Caco-2 (cell line): ENCODE results near the gene IFNA1. TPM values are rescaled to one million over a fixed set of nuclear protein-coding genes. Genes with fewer than 3 reads are reported as not detected.

ENCODE experiments used
- BruUV-seq: library from RNA; stranded (reverse); fragments of 400-500 nt; replicated peaks from 2 replicates; lab custom pipeline; 2021; lab: Mats Ljungman, UMichigan
- CTCF ChIA-PET: fragments of 300-600 bp; sonication (Branson Sonifier 250); formaldehyde crosslinking; loops from one replicate; lab custom pipeline; 2022; ENCODE audit warnings: antibody characterized with exemption; lab: Charles Lee
- POLR2A ChIA-PET: fragments of 300-600 bp; sonication (Branson Sonifier 250); formaldehyde crosslinking; loops from one replicate; lab custom pipeline; 2022; ENCODE audit warnings: antibody characterized with exemption; lab: Charles Lee
- DNase-seq, 2 experiments: peaks; one replicate each; pipeline versions ENCODE4 v3.0.0 to v3.0.0-alpha.2; 2020 to 2022
- H3K27me3 ChIP-seq: replicated peaks from 2 replicates; pipeline ENCODE4 v1.6.0; 2011; ENCODE audit warnings: low read length; ENCODE audit not compliant: control insufficient read depth, insufficient read depth
- H3K36me3 ChIP-seq: 2 replicates; pipeline ENCODE4 v1.5.1; 2011; ENCODE audit warnings: low read length; ENCODE audit not compliant: control insufficient read depth, insufficient read depth
- H3K4me1 ChIP-seq: fragments of 250-450 bp; sonication (Bioruptor Pico); 2 replicates; pipeline ENCODE4 v1.5.1; 2020; ENCODE audit warnings: mild to moderate bottlenecking
- H3K4me3 ChIP-seq: 2 replicates; pipeline ENCODE4 v1.5.1; 2011; ENCODE audit warnings: low read depth, mild to moderate bottlenecking, control low read depth, low read length
- H3K9me3 ChIP-seq: fragments of 250-450 bp; sonication (Bioruptor Pico); 2 replicates; pipeline ENCODE4 v1.5.1; 2020; ENCODE audit warnings: mild to moderate bottlenecking, moderate library complexity
- H3K27ac Mint-ChIP-seq: one replicate; pipeline ENCODE4 v1.8.0; 2022; ENCODE audit warnings: mixed read lengths; ENCODE audit not compliant: unreplicated experiment
- H3K27me3 Mint-ChIP-seq: one replicate; pipeline ENCODE4 v1.8.0; 2022; ENCODE audit warnings: mixed read lengths; ENCODE audit not compliant: insufficient read depth, unreplicated experiment
- H3K36me3 Mint-ChIP-seq: one replicate; pipeline ENCODE4 v1.8.0; 2022; ENCODE audit warnings: mild to moderate bottlenecking, mixed read lengths; ENCODE audit not compliant: insufficient read depth, unreplicated experiment
- H3K4me1 Mint-ChIP-seq: one replicate; pipeline ENCODE4 v1.8.0; 2022; ENCODE audit warnings: low read depth, mixed read lengths; ENCODE audit not compliant: unreplicated experiment
- H3K4me3 Mint-ChIP-seq: one replicate; pipeline ENCODE4 v1.8.0; 2022; ENCODE audit warnings: mild to moderate bottlenecking, moderate library complexity, mixed read lengths; ENCODE audit not compliant: unreplicated experiment
- H3K9me3 Mint-ChIP-seq: one replicate; pipeline ENCODE4 v1.8.0; 2022; ENCODE audit warnings: mixed read lengths; ENCODE audit not compliant: unreplicated experiment
- intact Hi-C: fragments of 100-400 bp; cut with micrococcal nuclease; formaldehyde crosslinking; loops from one replicate; pipeline ENCODE4 v1.10.0; 2022; ENCODE audit not compliant: unreplicated experiment
- total RNA-seq: library from RNA; stranded (reverse); gene quantifications from 2 replicates; pipeline ENCODE4 v1.2.3, GENCODE V29; 2022
- TF ChIP-seq, protein P1 (sequence below), 2 experiments: fragments of 200-600 bp in 1 of 2; IDR thresholded peaks; 1 replicate in 1 of 2; 2 replicates in 1 of 2; pipeline versions ENCODE4 v1.5.1 to v1.8.0; 2011 to 2022; ENCODE audit warnings: antibody characterized with exemption in 1 of 2, control low read depth in 1 of 2, inconsistent platforms in 1 of 2, low read depth in 1 of 2, low read length in 1 of 2, mild to moderate bottlenecking in 1 of 2, moderate library complexity in 1 of 2; ENCODE audit not compliant: insufficient read depth in 1 of 2, severe bottlenecking in 1 of 2, unreplicated experiment in 1 of 2

The IFNA1 gene
- total RNA-seq, 1 experiment from 2014 or later: not detected

- H3K36me3 ChIP-seq: no peaks in the 10 kb centered on the region
These were observed 21.1 kb downstream of the IFNA1 start for GRCh38 chr9:21461377-21461776.

GRCh38 chr9:21465138-21465537 is 24.9 kb downstream of the IFNA1 start:
- intact Hi-C loops: loop anchor here (5.0 kb wide), 1 partner anchor 242 kb away; no protein-coding TSS in a partner anchor
- H3K4me1 ChIP-seq: no peaks in the 10 kb centered on the region
- H3K27me3 ChIP-seq: no peaks in the 10 kb centered on the region
- BruUV-seq: no TSS peak
- TF ChIP-seq, protein P1, sequence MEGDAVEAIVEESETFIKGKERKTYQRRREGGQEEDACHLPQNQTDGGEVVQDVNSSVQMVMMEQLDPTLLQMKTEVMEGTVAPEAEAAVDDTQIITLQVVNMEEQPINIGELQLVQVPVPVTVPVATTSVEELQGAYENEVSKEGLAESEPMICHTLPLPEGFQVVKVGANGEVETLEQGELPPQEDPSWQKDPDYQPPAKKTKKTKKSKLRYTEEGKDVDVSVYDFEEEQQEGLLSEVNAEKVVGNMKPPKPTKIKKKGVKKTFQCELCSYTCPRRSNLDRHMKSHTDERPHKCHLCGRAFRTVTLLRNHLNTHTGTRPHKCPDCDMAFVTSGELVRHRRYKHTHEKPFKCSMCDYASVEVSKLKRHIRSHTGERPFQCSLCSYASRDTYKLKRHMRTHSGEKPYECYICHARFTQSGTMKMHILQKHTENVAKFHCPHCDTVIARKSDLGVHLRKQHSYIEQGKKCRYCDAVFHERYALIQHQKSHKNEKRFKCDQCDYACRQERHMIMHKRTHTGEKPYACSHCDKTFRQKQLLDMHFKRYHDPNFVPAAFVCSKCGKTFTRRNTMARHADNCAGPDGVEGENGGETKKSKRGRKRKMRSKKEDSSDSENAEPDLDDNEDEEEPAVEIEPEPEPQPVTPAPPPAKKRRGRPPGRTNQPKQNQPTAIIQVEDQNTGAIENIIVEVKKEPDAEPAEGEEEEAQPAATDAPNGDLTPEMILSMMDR (IDR thresholded peaks at IDR 0.05; ENCODE audit: insufficient read depth in 1 of 2, low read depth in 1 of 2, low read length in 1 of 2, severe bottlenecking in 1 of 2, unreplicated experiment in 1 of 2): no peak
- H3K4me3 ChIP-seq: no peak overlapping the region
- H3K27ac Mint-ChIP-seq: no peak overlapping the region
- ChIA-PET POLR2A (no interaction called here), CTCF (interaction anchor here (1.2 kb wide), 2 partner anchors 31 to 94 kb away, joined by 4 to 7 read pairs; no protein-coding TSS in a partner anchor)
- no peak overlapping the region for H3K4me3 Mint-ChIP-seq
- H3K9me3 Mint-ChIP-seq: no peaks in the 10 kb centered on the region
- H3K36me3 ChIP-seq: no peaks in the 10 kb centered on the region
- no peaks in the 10 kb centered on the region for H3K36me3 Mint-ChIP-seq
- DNase-seq: no peak
- H3K27me3 Mint-ChIP-seq: no peaks in the 10 kb centered on the region
- H3K4me1 Mint-ChIP-seq: no peaks in the 10 kb centered on the region
- H3K9me3 ChIP-seq: no peaks in the 10 kb centered on the region

More at GRCh38 chr9:21461377-21461776, 21.1 kb downstream of the IFNA1 start:
- no peak overlapping the region for H3K4me3 Mint-ChIP-seq
- H3K9me3 Mint-ChIP-seq: no peaks in the 10 kb centered on the region
- CTCF ChIA-PET: no interaction called here
- no peaks in the 10 kb centered on the region for H3K4me1 Mint-ChIP-seq
- H3K27me3 ChIP-seq: no peaks in the 10 kb centered on the region
- H3K9me3 ChIP-seq: no peaks in the 10 kb centered on the region
- TF ChIP-seq, protein P1 (IDR thresholded peaks at IDR 0.05; ENCODE audit: insufficient read depth in 1 of 2, low read depth in 1 of 2, low read length in 1 of 2, severe bottlenecking in 1 of 2, unreplicated experiment in 1 of 2): no peak
- no peak for DNase-seq
- no peak overlapping the region for H3K27ac Mint-ChIP-seq
- intact Hi-C loops: no loop called here
- no peaks in the 10 kb centered on the region for H3K4me1 ChIP-seq
- no peaks in the 10 kb centered on the region for H3K36me3 Mint-ChIP-seq
- H3K4me3 ChIP-seq: no peak overlapping the region
- no peaks in the 10 kb centered on the region for H3K27me3 Mint-ChIP-seq
- POLR2A ChIA-PET: no interaction called here
- no TSS peak for BruUV-seq

DNA sequence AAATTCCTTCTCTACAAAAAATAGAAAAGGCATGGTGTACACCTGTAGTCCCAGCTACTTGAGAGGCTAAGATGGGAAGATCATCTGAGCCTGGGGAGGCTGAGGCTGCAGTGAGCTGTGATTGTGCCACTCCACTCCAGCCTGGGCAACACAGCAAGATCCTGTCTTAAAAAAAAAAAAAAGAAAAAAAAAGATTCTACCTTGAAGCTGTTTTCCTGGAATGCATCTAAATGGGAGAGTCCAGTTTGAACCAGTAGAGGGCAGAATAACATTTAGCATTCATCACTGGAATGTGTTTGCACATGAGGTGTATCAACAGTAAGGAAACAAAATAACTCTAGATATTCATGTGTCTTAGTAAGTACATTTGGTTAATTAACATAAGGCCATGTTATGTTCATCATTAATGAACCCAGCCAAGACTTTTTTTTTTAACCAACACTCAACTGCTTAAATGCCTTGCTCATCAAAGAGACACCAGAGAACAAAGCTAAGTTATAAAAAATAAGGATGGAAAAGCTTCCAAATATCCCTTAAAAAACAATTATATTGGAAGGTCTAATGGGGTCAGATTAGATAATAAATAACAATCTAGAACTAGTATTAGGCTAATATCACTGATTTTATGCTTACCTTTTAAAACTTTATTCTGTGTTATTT is 25.8 kb downstream of the IFNA1 start:
- no peaks in the 10 kb centered on the region for H3K9me3 Mint-ChIP-seq
- Histone ChIP-seq H3K4me3 (no peak overlapping the region), H3K36me3 (no peaks in the 10 kb centered on the region), H3K9me3 (no peaks in the 10 kb centered on the region), H3K4me1 (no peaks in the 10 kb centered on the region), H3K27me3 (no peaks in the 10 kb centered on the region)
- peak in 1 of 2 experiments; percentile 56 for DNase-seq
- no peak overlapping the region for H3K4me3 Mint-ChIP-seq
- no peaks in the 10 kb centered on the region for H3K36me3 Mint-ChIP-seq
- no peaks in the 10 kb centered on the region for H3K27me3 Mint-ChIP-seq
- intact Hi-C loops: loop anchor here (1.0 to 5.0 kb wide), 4 partner anchors 41 to 323 kb away; no protein-coding TSS in a partner anchor
- H3K4me1 Mint-ChIP-seq: no peaks in the 10 kb centered on the region
- TF ChIP-seq, protein P1 (IDR thresholded peaks at IDR 0.05; ENCODE audit: insufficient read depth in 1 of 2, low read depth in 1 of 2, low read length in 1 of 2, severe bottlenecking in 1 of 2, unreplicated experiment in 1 of 2): peak; percentile 49 to 54
- no TSS peak for BruUV-seq
- ChIA-PET CTCF (interaction anchor here (0.6 to 1.3 kb wide), 8 partner anchors 11 to 778 kb away, joined by 3 to 11 read pairs (median 4); no protein-coding TSS in a partner anchor), POLR2A (no interaction called here)
- H3K27ac Mint-ChIP-seq: no peak overlapping the region
